Neuron (in vitro differentiated cells): ENCODE data around the gene LHX5.

Experiments used
- H2AFZ ChIP-seq: one replicate; pipeline ENCODE4 v1.6.1; 2013; ENCODE audit warnings: low read depth, mild to moderate bottlenecking, inconsistent platforms, low read length, moderate library complexity
- H3K27me3 ChIP-seq: one replicate; pipeline ENCODE4 v1.6.1; 2013; ENCODE audit warnings: low read length; ENCODE audit not compliant: insufficient read depth
- H3K36me3 ChIP-seq: one replicate; pipeline ENCODE4 v1.6.1; 2013; ENCODE audit warnings: low read length; ENCODE audit not compliant: insufficient read depth
- H3K4me1 ChIP-seq: one replicate; pipeline ENCODE4 v1.6.1; 2013; ENCODE audit warnings: low read length; ENCODE audit not compliant: insufficient read depth
- H3K4me3 ChIP-seq: 2 replicates; pipeline ENCODE4 v1.5.1; 2013; ENCODE audit warnings: mild to moderate bottlenecking, low read length, moderate library complexity
- H3K9me3 ChIP-seq: one replicate; pipeline ENCODE4 v1.6.1; 2013; ENCODE audit warnings: low read length

Gene LHX5

DNA sequence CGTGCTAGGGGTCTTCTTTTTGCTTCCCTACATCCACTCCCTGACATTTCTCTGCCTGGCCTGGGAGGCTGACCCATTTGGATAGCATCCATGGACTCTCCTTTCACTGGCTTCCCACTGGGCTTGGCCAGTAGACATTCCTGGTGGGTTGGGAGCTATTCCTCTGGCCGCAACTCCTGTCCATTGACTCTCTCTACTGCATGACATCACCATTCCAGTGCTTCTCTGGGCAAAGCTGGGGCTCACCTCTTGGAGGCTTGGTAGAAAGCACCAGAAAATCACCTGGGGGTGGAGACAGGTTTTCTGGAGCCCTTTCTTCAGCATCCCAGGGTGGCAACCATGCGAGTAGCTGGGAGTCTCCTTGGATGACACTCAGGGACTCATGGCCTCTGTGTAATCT, 16.7 kb upstream of the LHX5 start:
- Histone ChIP-seq H3K36me3 (no peaks in the 10 kb centered on the region), H3K4me1 (no peaks in the 10 kb centered on the region), H3K9me3 (no peaks in the 10 kb centered on the region), H2AFZ (no peak overlapping the region), H3K4me3 (no peak overlapping the region), H3K27me3 (peaks cover 43% of the 10 kb centered on the region)

DNA sequence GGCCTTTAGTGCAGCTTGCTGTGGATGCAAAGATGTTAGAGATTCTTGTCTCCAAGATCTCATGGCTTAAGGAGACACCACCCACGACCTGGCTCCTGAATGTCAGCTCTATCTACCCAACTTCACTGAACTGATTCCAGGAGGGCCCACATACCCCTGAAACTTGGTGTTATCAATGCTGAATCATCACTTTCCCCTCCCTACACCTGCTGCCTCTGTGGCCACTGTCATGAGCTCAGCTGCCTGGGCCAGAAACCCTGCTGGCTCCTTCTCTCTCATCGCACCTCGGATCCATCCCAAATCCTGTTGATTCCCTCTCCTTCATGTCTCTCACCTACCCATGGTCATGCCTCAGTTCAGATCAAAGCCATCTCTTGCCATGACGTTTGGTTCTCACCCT, 15.1 kb upstream of the LHX5 start:
- Histone ChIP-seq H3K27me3 (peaks cover 54% of the 10 kb centered on the region), H3K4me1 (no peaks in the 10 kb centered on the region), H3K36me3 (no peaks in the 10 kb centered on the region), H3K9me3 (no peaks in the 10 kb centered on the region), H3K4me3 (no peak overlapping the region), H2AFZ (no peak overlapping the region)

DNA sequence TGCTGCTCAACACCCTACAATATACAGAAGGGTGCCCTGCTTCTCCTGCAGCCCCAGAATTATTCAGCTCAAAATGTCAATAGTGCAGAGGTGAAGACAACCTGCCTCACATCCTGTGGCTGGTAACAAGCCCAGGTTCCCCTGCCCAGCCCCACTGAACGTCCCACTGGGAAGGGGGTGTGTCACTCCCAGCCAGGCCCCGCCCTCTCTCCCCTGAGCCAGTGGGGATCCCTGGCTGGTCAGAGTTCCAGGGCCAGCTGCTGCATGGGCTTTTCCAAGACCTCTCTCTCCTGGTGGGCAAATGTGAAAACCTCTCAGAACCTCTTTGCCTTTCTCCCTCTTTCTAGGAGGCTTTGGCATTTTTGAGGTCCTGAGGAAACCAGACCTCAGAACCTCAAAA, 13.7 kb upstream of the LHX5 start:
- no peaks in the 10 kb centered on the region for H3K4me1 ChIP-seq
- H3K4me3 ChIP-seq: no peak overlapping the region
- H2AFZ ChIP-seq: no peak overlapping the region
- peaks cover 60% of the 10 kb centered on the region for H3K27me3 ChIP-seq
- H3K36me3 ChIP-seq: no peaks in the 10 kb centered on the region
- H3K9me3 ChIP-seq: no peaks in the 10 kb centered on the region

DNA sequence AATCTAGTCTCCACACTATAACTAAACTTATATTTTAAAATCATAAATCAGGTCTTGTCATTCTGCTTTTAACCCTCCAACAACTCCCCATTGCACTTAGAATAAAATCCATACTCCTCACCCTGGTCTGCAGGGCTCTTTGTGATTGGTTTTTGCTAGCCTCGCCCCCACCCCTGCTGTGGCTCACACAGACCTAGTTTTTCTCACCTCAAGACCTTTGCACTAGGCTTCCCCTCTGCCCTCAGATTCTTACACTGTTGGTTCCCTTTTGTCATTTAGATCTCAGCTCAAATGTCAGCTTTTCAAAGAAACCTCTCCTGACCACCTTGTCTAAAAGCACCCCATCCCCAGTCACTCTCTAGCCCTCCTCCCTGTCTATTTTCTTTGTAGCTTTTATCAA, 10.7 kb upstream of the LHX5 start:
- peaks cover 82% of the 10 kb centered on the region for H3K27me3 ChIP-seq
- H2AFZ ChIP-seq: no peak overlapping the region
- H3K9me3 ChIP-seq: no peaks in the 10 kb centered on the region
- H3K36me3 ChIP-seq: no peaks in the 10 kb centered on the region
- H3K4me1 ChIP-seq: peaks cover 3% of the 10 kb centered on the region
- no peak overlapping the region for H3K4me3 ChIP-seq

DNA sequence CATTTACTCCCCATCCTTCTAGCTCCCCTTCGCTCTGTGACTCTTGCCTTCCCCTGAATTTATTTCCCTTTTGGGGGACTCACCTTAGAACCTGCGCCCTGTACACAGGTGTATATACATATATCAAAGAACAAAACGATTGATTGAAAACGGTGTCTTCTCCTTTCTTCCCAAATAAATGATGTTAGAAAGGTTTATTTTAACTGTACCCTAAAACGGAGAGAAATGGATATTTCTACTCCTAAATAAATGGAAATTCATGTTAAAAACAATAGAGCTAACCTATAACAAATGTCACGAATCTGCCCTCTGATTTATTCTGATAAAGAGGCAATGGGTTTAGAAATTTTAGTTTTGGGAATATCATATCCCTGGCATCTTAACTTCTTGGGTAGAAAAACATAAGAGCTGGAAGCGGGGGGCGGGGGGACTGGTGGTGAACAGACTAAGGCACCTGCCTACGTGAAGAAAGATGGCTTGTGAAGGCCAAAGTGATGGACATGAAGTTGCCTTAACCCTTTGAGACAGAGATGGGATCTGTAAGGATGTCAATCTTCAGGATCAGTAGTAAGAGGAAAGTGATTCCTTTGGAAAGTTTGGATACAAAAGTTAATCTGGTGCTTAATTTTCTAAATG, 8.8 kb upstream of the LHX5 start:
- H3K4me3 ChIP-seq: no peak overlapping the region
- peaks cover 79% of the 10 kb centered on the region for H3K27me3 ChIP-seq
- peaks cover 4% of the 10 kb centered on the region for H3K4me1 ChIP-seq
- H2AFZ ChIP-seq: no peak overlapping the region
- H3K36me3 ChIP-seq: no peaks in the 10 kb centered on the region
- no peaks in the 10 kb centered on the region for H3K9me3 ChIP-seq

DNA sequence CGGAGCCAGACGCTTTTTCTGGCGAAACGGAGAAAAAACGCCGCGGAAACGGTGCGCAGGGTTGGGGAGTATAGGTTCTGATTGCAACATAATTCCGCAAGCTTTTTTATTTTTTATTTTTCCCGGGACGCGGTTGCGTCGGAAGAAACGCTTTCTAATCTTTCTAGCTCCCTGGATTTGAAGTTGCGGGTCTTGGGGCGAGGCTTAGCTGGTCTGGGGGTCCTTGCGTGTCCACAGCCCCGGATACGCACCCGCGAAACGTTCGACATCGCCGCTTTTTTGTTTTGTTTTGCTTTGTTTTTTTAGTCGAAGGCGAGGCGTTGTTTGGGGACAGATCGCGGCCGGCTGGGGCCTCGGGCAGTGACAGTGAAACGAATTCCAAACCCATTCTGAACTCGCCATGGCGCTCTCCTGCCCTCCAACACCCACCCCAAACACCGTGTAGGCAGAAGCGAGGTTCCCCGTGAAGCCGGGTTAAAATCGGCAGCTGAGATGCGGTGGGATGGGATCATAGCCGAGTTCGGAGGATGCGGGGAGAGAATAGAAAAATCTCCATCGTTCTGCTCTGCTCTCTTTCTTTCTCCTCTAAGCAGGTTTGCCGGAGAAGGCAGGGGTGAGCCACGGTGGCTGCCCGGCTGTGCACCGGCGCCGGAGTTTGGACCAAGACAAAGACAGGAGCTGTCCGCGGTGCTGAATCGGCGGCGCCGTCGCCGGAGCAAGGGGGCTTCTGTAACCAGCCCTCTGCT, 8.1 kb upstream of the LHX5 start:
- peaks cover 4% of the 10 kb centered on the region for H3K4me1 ChIP-seq
- H3K36me3 ChIP-seq: no peaks in the 10 kb centered on the region
- H2AFZ ChIP-seq: no peak overlapping the region
- no peaks in the 10 kb centered on the region for H3K9me3 ChIP-seq
- peaks cover 79% of the 10 kb centered on the region for H3K27me3 ChIP-seq
- no peak overlapping the region for H3K4me3 ChIP-seq

DNA sequence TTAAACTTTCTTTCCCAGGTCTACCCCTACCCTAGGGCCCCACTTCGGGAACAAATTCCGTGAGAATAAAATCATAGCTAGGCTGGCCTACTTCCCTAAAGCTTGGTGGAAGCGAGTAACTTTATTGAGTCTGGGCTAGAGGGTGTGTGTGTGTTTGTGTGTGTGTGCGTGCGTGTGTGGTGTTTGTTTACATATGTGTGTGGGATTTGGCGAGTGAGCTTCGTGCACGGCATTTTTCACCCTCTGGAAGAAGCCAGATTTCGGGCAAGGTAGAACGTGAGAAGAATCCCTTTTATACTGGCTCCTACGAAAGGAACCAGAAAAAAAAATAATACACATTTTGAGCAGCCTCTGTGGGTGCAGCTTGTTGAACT, 7.5 kb upstream of the LHX5 start:
- no peak overlapping the region for H3K4me3 ChIP-seq
- H3K27me3 ChIP-seq: peaks cover 81% of the 10 kb centered on the region
- H3K4me1 ChIP-seq: peaks cover 4% of the 10 kb centered on the region
- no peaks in the 10 kb centered on the region for H3K36me3 ChIP-seq
- no peaks in the 10 kb centered on the region for H3K9me3 ChIP-seq
- H2AFZ ChIP-seq: no peak overlapping the region

DNA sequence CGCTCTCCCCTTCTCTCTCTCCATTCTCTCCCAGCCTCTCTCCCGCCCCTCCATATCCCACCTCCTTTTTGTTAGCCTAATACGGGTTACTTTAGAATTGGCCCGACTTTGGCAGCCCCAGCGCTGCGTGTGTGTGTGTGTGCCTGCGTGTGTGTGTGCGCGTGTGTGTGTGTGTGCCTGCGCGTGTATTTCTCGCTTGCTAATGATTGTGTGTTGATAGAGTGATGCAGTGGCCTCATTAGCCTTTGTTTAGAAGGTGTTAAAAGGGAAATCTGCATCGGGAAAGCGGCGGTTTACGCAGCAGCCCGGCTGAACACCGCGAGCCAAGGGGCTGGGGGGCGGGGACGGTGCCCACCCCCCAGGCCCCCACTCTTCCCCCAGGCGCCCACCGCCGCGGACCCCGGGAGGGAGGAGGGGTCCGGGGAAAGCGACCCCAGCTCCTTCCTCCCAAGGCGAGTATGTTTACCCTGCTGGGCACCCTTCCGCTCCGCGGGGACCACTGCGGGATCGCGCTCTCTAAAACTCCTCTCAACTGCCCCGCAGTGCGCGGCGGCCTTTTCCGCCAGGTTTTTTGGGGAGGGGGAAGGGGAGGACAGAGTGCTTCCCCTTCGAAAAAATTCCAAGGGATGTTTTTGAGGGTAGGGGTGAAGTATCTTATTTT, 6.8 kb upstream of the LHX5 start:
- peaks cover 4% of the 10 kb centered on the region for H3K4me1 ChIP-seq
- no peak overlapping the region for H2AFZ ChIP-seq
- H3K27me3 ChIP-seq: peaks cover 81% of the 10 kb centered on the region
- H3K36me3 ChIP-seq: no peaks in the 10 kb centered on the region
- no peaks in the 10 kb centered on the region for H3K9me3 ChIP-seq
- H3K4me3 ChIP-seq: no peak overlapping the region

DNA sequence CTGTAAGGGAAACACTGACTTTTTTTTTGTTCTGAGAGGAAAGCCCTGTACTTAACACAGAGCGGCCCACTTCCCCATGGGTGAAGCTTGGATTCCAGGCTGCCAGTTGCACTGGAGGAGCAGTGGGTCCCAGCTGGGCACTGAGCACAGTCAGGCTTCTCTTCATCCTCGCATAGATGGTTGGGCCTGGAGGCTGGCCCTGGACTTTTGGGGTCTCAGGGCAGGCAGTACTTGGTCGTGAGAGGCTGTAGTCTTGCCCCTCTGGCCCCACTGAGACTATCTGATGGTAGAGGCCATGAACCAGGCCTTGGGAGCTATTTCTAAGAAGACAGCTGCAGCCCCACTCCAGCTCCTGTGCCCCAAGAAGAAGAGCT, 6.2 kb upstream of the LHX5 start:
- Histone ChIP-seq H3K4me3 (no peak overlapping the region), H3K36me3 (no peaks in the 10 kb centered on the region), H3K4me1 (peaks cover 5% of the 10 kb centered on the region), H3K9me3 (no peaks in the 10 kb centered on the region), H3K27me3 (peaks cover 81% of the 10 kb centered on the region), H2AFZ (no peak overlapping the region)

DNA sequence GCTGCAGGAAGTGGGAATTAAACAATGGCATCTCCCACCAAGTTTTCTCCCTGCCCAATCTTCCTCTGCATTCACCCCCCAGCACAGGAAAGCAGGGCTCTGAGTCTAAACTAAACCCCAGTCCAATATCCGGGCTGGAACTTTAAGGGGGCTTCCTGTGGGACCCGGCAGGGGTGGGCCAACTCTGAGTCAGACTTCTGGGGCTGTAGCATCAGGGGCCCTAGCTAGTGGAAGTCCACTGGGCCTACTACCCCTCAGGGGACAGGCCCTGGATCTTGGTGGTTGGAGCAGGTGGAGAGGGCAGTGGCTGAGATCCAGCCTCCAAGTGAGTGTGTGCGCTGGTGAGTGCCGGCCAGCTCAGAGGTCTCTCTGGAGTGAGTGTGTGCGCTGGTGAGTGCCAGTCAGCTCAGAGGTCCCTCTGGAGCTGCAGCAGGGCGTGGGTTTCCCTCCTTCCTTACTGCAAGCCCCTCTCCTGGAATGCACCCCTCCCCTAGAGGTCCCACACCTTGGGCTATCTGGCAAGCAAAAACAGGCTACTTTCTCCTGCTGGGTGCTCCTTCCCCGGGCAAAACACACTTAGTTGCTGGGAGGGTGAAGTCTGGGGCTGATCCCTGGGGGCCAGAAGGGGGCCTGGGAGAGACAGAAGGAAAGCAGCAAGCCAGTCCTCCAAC, 5.6 kb upstream of the LHX5 start:
- Histone ChIP-seq H3K4me3 (no peak overlapping the region), H3K4me1 (peaks cover 10% of the 10 kb centered on the region), H3K9me3 (no peaks in the 10 kb centered on the region), H2AFZ (no peak overlapping the region), H3K27me3 (peaks cover 84% of the 10 kb centered on the region), H3K36me3 (no peaks in the 10 kb centered on the region)

DNA sequence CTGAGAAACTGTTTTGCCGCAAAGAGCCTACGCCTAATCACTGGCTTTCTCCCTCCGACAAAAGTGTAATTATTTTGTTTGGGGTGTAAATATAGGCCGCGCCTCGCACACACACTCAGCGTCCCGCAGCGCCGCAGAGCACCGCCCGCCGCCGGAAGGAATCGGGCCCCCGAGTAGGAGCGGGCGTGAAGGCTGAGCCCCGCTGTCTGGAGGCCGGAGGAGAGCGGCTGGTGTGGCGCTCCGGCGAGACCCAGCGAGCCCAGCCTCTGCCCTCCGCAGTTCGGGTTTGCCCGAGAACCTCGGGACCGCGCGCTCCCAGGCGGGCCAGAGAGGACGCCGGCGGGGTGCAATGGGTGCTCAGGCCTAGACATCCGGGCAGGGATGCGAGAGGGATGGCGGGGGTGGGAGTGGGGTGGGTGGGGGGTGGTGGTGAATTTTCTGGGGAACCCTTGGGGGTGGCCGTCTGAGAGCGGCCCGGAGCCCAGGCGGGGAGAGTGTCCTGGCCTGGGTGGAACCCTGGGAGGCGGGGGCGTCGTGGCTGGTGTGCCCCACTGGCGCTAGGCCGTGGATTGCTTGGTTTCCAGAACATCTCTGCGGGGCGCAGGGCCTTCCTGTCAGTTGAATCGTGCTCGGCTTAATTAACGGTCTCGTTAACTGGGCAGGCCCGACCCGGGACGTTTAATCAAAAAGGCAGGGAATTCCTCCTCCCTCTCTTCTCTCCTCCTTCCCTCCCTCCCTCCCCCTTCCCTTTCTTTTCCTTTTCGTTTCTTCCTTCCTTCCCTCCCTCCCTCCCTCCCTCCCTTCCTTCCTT, 4.7 kb upstream of the LHX5 start:
- Histone ChIP-seq H3K9me3 (no peaks in the 10 kb centered on the region), H2AFZ (no peak overlapping the region), H3K27me3 (peaks cover 89% of the 10 kb centered on the region), H3K36me3 (no peaks in the 10 kb centered on the region), H3K4me1 (peaks cover 11% of the 10 kb centered on the region), H3K4me3 (no peak overlapping the region)

DNA sequence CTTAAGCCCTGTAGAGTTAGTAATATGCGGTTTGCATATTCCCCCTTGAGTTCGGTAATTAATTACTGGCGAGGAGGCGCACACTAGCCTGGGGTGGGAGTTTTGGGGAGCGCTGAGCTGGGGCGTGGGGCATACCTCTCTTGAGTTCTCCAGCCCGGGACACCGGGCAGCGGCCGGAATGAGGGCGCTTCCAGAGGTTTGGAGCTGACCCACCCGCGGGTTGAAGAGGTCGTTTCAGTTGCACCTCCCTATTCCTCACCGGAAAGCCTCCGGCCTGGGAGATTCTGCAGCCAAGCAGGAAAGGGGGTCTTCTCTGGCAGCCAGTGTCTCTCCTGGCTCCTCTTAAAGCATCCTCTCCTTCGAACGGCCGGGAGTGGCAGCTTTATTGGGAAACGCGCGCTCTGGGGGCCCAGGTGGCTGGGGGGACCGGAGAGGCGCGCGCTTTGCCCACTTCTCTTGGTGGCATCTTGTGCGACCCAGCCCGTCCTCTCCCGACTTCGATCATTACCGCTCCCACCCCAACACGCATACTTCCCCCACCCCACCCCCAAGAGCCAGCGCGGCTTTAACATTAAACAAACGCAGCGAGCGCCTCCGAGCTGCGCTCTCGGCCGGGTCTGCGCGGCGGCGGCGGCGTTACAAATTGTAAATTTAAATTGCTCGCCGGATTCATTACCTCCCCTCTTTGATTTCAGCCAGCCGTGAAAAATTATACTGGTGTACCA, 3.9 kb upstream of the LHX5 start:
- Histone ChIP-seq H3K27me3 (peaks cover 93% of the 10 kb centered on the region), H2AFZ (no peak overlapping the region), H3K4me1 (peaks cover 18% of the 10 kb centered on the region), H3K4me3 (peak overlapping the region; percentile 54), H3K36me3 (no peaks in the 10 kb centered on the region), H3K9me3 (no peaks in the 10 kb centered on the region)
